GM11168 (cell line): Measurements from ENCODE around the gene ZNF839.

ENCODE experiments used
- in situ Hi-C: fragments of 300-500 bp; cut with MboI; formaldehyde crosslinking; loops from one replicate; pipeline ENCODE4 v1.12.0; 2022; ENCODE audit warnings: low sequenced_read_pairs; ENCODE audit not compliant: unreplicated experiment

Gene ZNF839

GRCh38 chr14:102370305-102370809, 50.8 kb downstream of the ZNF839 start:
- in situ Hi-C loops, result no loop called here

GRCh38 chr14:102371361-102371760, 51.8 kb downstream of the ZNF839 start:
- in situ Hi-C loops, result no loop called here

- in situ Hi-C loops, result no loop called here
Observed at GRCh38 chr14:102373110-102373509, 53.6 kb downstream of the ZNF839 start.

GRCh38 chr14:102374264-102374663, 54.7 kb downstream of the ZNF839 start:
- in situ Hi-C loops, result no loop called here

- in situ Hi-C loops, result no loop called here
Observed at GRCh38 chr14:102375119-102375518, 55.6 kb downstream of the ZNF839 start.

GRCh38 chr14:102377696-102378095, 58.1 kb downstream of the ZNF839 start:
- in situ Hi-C loops, result no loop called here

GRCh38 chr14:102378830-102379229, 59.3 kb downstream of the ZNF839 start:
- in situ Hi-C loops, result no loop called here

- in situ Hi-C loops, result loop anchor here (5.0 kb wide), 1 partner anchor 60 kb away; no protein-coding TSS in a partner anchor
Observed at GRCh38 chr14:102387086-102387485, 67.5 kb downstream of the ZNF839 start.

- in situ Hi-C loops, result loop anchor here (5.0 kb wide), 1 partner anchor 62 kb away; no protein-coding TSS in a partner anchor
Observed at GRCh38 chr14:102389246-102389645, 69.7 kb downstream of the ZNF839 start.

GRCh38 chr14:102390064-102390855, 70.7 kb downstream of the ZNF839 start:
- in situ Hi-C loops, result no loop called here
